ENCODE results near the gene MBD6.

MBD6 gene

GRCh38 chr12:57541001-57541400, 18.4 kb downstream of the MBD6 start:
- H3K4me3 ChIP-seq, result no peak overlapping the region
- no peak overlapping the region for H3K27ac ChIP-seq

GRCh38 chr12:57541717-57542116, 19.1 kb downstream of the MBD6 start:
- Histone ChIP-seq H3K27ac (no peak overlapping the region), H3K4me3 (no peak overlapping the region)

DNA sequence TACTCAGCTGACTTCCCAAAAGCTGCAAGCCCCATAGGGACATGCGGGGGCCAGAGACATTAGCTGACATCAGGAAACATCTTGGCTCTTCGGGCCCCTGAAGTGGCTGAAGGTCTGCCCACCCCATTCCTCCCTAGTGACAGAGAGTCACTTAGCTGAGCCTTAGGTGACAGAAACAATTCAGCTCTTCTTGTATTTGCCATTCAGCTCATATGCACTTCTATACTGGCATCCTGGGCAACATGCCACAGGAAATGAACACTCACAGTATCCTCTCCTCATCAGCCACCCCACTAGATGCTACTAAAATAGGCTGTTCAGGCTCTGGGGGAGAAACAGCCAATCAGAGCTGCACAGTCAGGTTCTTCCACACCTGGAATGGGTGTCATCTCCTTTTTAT, 21.0 kb downstream of the MBD6 start:
- H3K4me3 ChIP-seq, result no peak overlapping the region
- H3K27ac ChIP-seq, result no peak overlapping the region

DNA sequence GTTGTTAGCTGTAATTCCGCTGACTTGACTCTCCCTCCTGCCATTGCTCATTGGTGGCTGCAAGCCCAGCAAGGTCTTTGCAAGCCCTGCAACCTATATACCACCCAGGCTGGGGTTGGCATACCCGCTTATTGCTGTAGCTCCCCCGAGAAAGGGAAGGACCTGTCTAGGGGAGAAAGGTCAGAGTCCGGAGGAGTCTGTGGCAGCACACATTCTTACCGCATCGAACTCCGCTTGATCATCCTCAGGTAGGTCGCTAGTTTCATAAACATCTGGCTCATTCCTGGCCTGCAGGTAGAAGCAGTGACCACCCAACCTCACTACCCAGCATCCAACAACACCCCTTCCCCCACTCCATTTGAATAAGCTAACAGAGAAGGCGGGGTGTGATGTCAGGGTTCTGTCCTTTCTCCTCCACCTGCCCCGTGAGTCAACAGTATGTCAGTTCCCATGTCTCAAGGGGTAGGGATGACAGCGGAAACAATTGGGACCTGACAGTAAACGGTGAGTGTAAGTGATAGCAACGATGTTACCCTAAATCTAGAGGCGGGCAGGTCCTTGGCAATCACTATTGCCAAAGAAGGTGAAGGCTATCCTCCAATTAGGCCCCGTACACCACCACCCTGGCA, 23.3 kb downstream of the MBD6 start:
- H3K27ac ChIP-seq, result peak overlapping the region in 18 of 21 experiments; percentile 80 to 98 (median 94)
- H3K4me3 ChIP-seq, result peak overlapping the region; percentile 73 to 99 (median 92)

DNA sequence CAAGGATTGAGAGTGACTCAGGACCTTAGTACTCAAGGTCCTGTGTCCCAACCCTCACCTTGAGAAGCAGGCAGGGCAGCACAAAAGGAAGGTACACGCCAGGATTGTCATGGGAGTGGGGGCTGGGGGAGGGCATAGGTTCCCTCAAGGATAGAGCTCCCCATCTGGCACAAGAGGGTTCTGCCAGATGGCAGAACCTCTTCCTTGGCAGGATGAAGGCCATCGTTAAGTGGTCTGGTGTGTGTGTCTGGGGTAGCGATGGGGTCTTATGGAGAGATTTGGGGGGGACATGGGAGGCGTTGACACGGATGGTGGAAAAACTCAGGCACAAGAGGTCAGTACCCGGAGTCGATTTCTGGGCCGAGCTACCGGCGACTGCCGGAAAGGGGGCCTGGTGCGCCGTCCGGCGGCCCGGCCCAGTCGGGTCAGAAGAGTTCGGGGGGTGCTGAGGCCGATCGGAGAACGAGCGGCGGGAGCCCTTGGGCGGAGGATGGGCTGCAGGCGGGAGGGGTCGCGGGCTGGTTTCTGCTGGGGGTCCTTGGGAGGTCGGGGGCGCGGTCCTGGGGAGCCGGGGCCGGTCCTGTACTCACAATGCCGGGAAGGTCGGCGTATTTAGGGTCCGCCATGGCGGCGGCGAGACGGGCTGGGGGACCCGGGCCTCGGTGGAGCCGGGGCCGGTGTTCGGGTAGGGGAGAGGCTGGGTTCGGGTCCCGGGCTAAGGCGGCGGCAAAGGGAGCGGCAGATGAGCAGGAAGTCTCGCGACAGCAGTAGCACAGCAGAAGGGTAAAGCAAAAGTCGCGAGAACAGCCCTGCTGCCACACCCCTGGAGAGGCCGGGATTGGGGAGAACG, 24.0 kb downstream of the MBD6 start, which contains the start of gene DCTN2:
DCTN2 (minus strand) TSS at position 755 of the 850 bp plus-strand sequence; CDS start at position 626, 129 bp downstream.
- Histone ChIP-seq H3K4me3 (peak within 1 kb of the TSS; percentile 73 to 99 (median 92)), H3K27ac (peak within 1 kb of the TSS; percentile 80 to 98 (median 93))

DNA sequence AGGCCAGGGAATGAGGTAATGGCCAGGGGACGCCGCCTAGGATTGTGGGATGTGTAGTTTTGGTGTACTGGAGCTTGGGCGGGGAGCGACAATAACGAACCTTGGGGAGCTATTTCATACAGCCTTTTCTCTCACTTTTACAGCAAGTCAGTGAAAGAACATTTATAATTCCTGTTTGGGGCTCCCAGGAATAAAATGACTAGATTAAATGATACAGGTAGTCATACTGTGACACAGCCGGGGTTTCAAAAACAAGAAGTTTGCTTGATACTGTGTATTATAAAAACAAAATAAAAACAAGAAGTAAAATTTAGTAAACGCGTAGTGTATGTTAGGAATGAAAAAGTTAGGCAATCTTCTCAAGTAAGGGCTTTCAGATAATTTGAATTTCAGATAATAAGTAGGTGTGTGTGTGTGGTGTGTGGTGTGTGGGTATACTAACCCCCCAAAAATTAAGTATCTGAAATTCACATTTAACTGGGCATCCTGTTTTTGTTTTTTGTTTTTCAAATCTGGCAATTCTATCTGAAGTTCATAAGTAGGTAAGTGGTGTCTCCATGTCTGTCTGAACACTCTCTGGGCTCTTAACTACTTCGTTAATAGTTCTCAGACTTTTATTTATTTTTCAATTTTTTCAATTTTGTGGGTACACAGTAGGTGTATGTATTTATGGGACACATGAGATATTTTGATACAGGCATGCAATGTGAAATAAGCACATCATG, 24.8 kb downstream of the MBD6 start:
- peak overlapping the region in 12 of 21 experiments; percentile 80 to 97 (median 93) for H3K27ac ChIP-seq
- H3K4me3 ChIP-seq, result peak overlapping the region; percentile 73 to 99 (median 92)

GRCh38 chr12:57548013-57548315, 25.3 kb downstream of the MBD6 start:
- Histone ChIP-seq H3K4me3 (no peak overlapping the region), H3K27ac (no peak overlapping the region)

GRCh38 chr12:57548488-57548887, 25.9 kb downstream of the MBD6 start:
- H3K27ac ChIP-seq, result no peak overlapping the region
- H3K4me3 ChIP-seq, result no peak overlapping the region

GRCh38 chr12:57549203-57549908, 26.7 kb downstream of the MBD6 start:
- Histone ChIP-seq H3K4me3 (peak overlapping the region; percentile 12 to 44 (median 29)), H3K27ac (no peak overlapping the region)

- peak within 1 kb of the TSS; percentile 12 to 44 (median 29) for H3K4me3 ChIP-seq
- H3K27ac ChIP-seq, result peak within 1 kb of the TSS in 1 of 21 experiments; percentile 22
These were observed 27.5 kb downstream of the MBD6 start, which contains the start of gene KIF5A for GRCh38 chr12:57549909-57550640. KIF5A (plus strand) TSS chr12:57550044; CDS start chr12:57550272, 228 bp downstream.

DNA sequence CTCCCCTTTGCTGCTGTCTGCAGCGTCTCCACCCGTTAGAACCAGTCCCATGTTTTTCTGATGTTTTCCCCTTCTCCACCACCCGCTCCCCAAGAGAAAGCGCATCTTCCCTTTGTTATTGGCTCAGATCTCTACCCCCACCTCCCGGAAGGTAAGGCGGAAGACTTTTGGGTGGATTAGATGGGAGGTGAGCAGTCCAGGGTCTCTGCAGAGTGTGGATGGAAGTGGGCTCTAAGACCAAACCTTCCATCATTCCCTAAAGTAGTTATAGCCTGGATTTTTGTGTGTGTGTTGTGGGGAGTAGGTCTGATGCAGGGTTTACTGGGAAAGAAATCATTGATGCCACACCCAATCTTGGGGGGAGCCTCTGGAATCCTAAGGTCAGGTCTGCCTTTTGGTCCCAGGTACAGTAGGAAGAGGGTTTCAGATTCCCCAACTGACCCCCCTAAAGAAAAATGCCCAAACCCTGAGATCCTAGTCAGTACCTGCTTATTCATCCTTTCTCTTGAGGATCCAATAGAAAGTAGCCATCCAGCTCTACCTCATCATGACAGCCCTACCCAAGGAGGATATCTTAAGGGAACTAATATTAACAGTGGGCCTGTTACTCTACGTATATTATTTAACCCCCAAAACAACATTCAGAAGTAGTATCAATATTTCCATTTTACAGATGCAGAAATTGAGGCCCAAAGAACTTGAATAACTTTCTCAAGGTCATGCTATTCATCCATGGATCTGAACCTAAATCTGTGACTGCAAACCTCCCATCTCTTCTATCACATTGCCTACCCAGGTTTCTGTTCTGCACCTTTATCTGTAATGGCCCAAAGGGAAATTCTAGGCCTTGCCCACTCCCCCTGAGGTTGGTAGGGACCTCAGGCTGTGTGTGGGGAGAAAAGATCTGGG, 28.3 kb downstream of the MBD6 start:
- Histone ChIP-seq H3K4me3 (peak overlapping the region in 2 of 7 experiments; percentile 29 to 40), H3K27ac (peak overlapping the region in 1 of 21 experiments; percentile 22)

- Histone ChIP-seq H3K27ac (no peak overlapping the region), H3K4me3 (no peak overlapping the region)
These were observed 29.1 kb downstream of the MBD6 start for GRCh38 chr12:57551637-57552305.

GRCh38 chr12:57552306-57552651, 29.7 kb downstream of the MBD6 start:
- Histone ChIP-seq H3K27ac (no peak overlapping the region), H3K4me3 (no peak overlapping the region)

GRCh38 chr12:57552835-57553313, 30.2 kb downstream of the MBD6 start:
- H3K27ac ChIP-seq, result no peak overlapping the region
- no peak overlapping the region for H3K4me3 ChIP-seq

DNA sequence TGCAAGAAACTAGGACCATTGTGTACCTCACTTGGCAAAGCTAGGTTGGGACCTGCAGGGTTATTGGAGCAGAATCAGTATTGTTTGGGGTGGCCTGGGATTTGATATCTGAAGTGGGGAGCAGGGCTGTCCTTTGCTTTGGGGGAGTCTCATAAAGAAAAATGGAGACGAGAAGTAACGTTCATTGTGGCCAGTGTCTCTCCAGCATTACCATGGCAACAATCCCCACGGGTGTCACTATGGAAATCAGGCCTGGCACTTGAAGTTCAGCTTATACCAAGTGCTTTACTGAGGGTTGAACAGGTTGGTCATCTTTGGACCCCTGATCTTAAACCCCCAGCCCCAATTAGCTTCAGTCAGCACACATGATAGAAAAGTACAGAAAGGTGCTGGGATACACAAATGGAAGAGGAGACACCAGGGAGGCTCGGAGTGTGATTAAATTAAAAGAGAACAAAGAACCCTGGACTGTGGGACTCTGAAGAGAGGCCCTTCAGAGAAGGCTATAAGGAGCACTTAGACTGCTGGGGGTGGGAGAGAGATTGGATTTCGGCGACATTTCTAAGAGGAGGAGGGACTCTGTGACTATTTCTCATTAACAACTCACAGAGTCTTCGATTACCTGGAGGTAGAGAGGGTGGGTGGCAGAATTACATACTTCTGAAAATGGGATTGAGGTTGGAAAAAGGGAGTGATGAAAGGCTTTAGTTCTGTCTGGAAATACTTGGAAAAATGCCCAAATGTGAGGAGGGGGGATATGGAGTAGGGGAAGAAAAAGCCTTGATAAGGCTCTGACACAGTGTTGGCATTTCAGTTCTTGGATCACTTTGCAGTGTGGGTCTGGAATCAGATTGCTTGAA, 30.9 kb downstream of the MBD6 start:
- Histone ChIP-seq H3K4me3 (no peak overlapping the region), H3K27ac (no peak overlapping the region)

GRCh38 chr12:57554453-57554852, 31.8 kb downstream of the MBD6 start:
- no peak overlapping the region for H3K4me3 ChIP-seq
- H3K27ac ChIP-seq, result no peak overlapping the region

- Histone ChIP-seq H3K4me3 (no peak overlapping the region), H3K27ac (no peak overlapping the region)
These were observed 32.3 kb downstream of the MBD6 start for GRCh38 chr12:57554897-57555296.

Measured in skin epidermis (tissue), 12 donors.